Esophagus muscularis mucosa (tissue), 4 donors: ENCODE results near the gene SPINK1. TPM values are rescaled to one million over a fixed set of nuclear protein-coding genes. Genes with fewer than 3 reads are reported as not detected.

Source experiments
- DNase-seq: peaks from one replicate; pipeline ENCODE4 v3.0.0-alpha.2; 2017; ENCODE audit errors: extremely low spot score
- H3K27ac ChIP-seq, 4 donors: fragments of 200-600 bp; sonication (generic); replicated peaks in 1 of 4; 1 replicate in 3 of 4; 2 replicates in 1 of 4; pipeline ENCODE4 v1.5.1; 2016 to 2019; ENCODE audit warnings: mild to moderate bottlenecking in 1 of 4
- H3K27me3 ChIP-seq, 4 donors: fragments of 200-600 bp; sonication (generic); one replicate each; pipeline versions ENCODE4 v1.5.1 to v1.6.0; 2016 to 2019
- H3K36me3 ChIP-seq, 4 donors: fragments of 200-600 bp; sonication (generic); one replicate each; pipeline ENCODE4 v1.5.1; 2016 to 2019
- H3K4me1 ChIP-seq, 4 donors: fragments of 200-600 bp; sonication (generic); one replicate each; pipeline ENCODE4 v1.5.1; 2016 to 2019
- H3K4me3 ChIP-seq, 4 donors: fragments of 200-600 bp; sonication (generic); 1 replicate in 2 of 4; 2 replicates in 2 of 4; pipeline ENCODE4 v1.5.1; 2016 to 2019; ENCODE audit warnings: mild to moderate bottlenecking in 4 of 4, moderate library complexity in 1 of 4
- H3K9me3 ChIP-seq, 4 donors: fragments of 200-600 bp; sonication (generic); 1 replicate in 3 of 4; 2 replicates in 1 of 4; pipeline ENCODE4 v1.5.1; 2016 to 2019
- CTCF ChIP-seq, 3 experiments: fragments of 200-600 bp in 2 of 3; fragments of 450-650 bp in 1 of 3; sonication (generic) in 2 of 3; IDR thresholded peaks; one replicate each; pipeline ENCODE4 v1.5.1; 2017 to 2019; ENCODE audit warnings: antibody characterized with exemption in 3 of 3, mild to moderate bottlenecking in 2 of 3, moderate library complexity in 1 of 3
- EP300 ChIP-seq: sonication (generic); formaldehyde crosslinking; IDR thresholded peaks from one replicate; pipeline ENCODE4 v1.6.1; 2017; ENCODE audit warnings: antibody characterized with exemption
- POLR2A ChIP-seq: fragments of 450-650 bp; IDR thresholded peaks from one replicate; pipeline ENCODE4 v1.6.1; 2017; ENCODE audit warnings: antibody characterized with exemption, moderate library complexity, mild to moderate bottlenecking, low read depth
- POLR2AphosphoS5 ChIP-seq, 2 donors: sonication (generic); formaldehyde crosslinking; IDR thresholded peaks; one replicate each; pipeline ENCODE4 v1.6.1; 2017; ENCODE audit warnings: antibody characterized with exemption in 2 of 2
- WGBS: methylation state at CpG from one replicate; pipeline ENCODE4 v1.1.5; 2018; 5-methylcytosine and 5-hydroxymethylcytosine counted together
- intact Hi-C: fragments of 100-400 bp; cut with DNase I; formaldehyde crosslinking; loops from one replicate; pipeline ENCODE4 v1.15.1; 2023
- total RNA-seq, 4 donors: library from RNA; depleted of rRNA; stranded (reverse); fragments of >200 nt; gene quantifications; one replicate each; pipeline versions ENCODE4 v1.1.0 to v1.2.1, GENCODE V29; 2016

SPINK1 gene
- total RNA-seq, 4 donors from 2014 or later, result not detected

DNA sequence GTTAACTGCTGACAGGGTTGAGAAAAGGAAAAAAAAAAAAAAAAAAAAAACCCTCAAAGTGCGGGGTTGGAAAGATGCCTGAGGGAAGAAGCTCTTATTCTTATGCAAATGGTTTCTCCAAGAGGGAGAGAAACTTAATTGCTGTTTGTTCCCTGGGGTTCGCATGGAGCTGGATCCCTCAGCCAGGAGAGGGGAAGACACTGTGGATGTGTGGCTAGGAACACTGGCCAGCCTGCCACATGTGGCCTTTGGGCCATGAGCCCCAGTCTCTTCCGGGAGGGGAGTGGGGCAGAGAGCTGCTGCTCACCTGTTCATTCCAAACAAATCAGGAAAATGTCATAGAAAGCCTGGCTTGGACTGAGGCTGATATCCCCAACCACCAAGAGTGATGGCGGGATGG lies 37.6 kb upstream of the SPINK1 start:
- Histone ChIP-seq H3K27me3 (no peaks in the 10 kb centered on the region), H3K9me3 (no peaks in the 10 kb centered on the region), H3K27ac (no peak overlapping the region), H3K4me3 (no peak overlapping the region), H3K4me1 (peaks cover 0 to 6% (median 3%) of the 10 kb centered on the region in 4 donors), H3K36me3 (no peaks in the 10 kb centered on the region)
- 52% methylated on average over 4 of the region's 4 CpGs for WGBS
- intact Hi-C loops, result no loop called here
- TF ChIP-seq EP300 (no peak), CTCF (IDR thresholded peaks at IDR 0.05) (no peak), POLR2A (no peak), POLR2AphosphoS5 (IDR thresholded peaks at IDR 0.05) (no peak)
- no peak for DNase-seq

DNA sequence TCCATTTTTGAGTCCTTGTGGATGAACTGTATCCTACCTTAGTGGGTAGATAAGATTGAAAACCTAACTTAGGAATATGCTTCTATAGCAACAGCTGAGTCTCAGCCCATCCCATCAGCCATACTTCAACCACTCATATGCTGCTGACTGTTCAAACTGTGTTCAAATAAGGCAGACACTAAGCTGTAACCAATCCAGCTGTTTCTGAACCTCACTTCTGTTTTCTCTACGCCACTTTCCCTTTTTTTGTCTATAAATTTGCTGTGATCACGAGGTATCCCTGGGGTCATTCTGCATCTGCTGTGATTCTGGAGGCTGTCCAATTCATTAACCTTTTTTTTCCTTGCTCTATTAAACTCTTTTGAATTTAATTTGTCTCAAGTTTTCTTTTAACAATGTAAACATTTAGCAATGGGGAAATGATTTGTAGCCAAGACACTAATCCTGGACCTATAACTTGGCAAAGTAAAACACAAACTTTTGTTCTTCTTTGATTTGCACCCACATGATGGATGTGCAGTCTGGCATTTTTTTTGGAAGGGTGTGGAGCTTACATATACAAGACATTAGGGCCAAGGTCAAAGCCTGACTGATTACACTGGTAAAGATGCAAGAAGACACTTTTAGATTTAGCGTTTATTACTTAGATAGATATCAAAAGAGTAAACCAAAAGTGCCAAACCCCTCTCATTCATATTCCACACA lies 32.1 kb upstream of the SPINK1 start:
- Histone ChIP-seq H3K4me3 (no peak overlapping the region), H3K27me3 (no peaks in the 10 kb centered on the region), H3K36me3 (no peaks in the 10 kb centered on the region), H3K27ac (no peak overlapping the region), H3K4me1 (peaks cover 0 to 17% (median 11%) of the 10 kb centered on the region in 4 donors), H3K9me3 (no peaks in the 10 kb centered on the region)
- no peak for TF ChIP-seq EP300
- TF ChIP-seq CTCF (IDR thresholded peaks at IDR 0.05), result no peak
- no peak for TF ChIP-seq POLR2A
- TF ChIP-seq POLR2AphosphoS5 (IDR thresholded peaks at IDR 0.05), result no peak
- intact Hi-C loops, result no loop called here
- no peak for DNase-seq
- WGBS, result 30% methylated on average over 3 of the region's 3 CpGs

GRCh38 chr5:147860641-147861025 lies 29.2 kb upstream of the SPINK1 start:
- Histone ChIP-seq H3K9me3 (no peaks in the 10 kb centered on the region), H3K27ac (no peak overlapping the region), H3K4me3 (no peak overlapping the region), H3K27me3 (no peaks in the 10 kb centered on the region), H3K36me3 (no peaks in the 10 kb centered on the region), H3K4me1 (peaks cover 0 to 17% (median 11%) of the 10 kb centered on the region in 4 donors)
- no peak for DNase-seq
- 92% methylated on average over 1 of the region's 1 CpG for WGBS
- TF ChIP-seq POLR2AphosphoS5 (IDR thresholded peaks at IDR 0.05) (no peak), POLR2A (no peak), EP300 (no peak), CTCF (IDR thresholded peaks at IDR 0.05) (no peak)
- intact Hi-C loops, result no loop called here

DNA sequence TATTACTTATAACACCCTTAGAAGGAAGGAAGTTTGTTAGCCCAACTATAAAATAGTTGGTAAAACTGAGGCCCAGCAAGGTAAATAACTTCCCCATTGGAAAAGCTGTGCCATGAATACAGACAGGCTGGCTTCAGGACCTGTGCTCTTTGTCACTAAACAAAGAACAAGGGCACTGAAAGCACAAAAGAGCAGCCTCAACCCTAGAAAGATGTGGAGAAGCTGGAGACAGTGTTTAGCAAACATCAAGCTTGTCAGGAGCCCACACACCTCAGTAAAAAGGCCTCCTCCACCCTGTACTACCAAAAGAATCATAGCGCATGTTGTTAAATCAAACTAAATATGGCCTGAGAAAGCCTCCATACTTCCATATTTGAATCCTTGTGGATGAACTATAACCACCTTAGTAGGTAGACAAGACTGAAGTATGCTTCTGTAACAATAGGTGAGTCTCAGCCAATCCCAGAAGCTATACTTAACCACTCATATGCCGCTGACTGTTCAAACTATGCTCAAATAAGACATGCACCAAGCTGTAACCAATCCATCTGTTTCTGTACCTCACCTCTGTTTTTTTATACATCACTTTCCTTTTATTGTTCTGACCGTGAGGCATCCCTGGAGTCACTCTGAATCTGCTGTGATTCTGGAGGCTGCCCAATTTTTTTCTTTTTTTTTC lies 28.6 kb upstream of the SPINK1 start:
- H3K9me3 ChIP-seq, result no peaks in the 10 kb centered on the region
- intact Hi-C loops, result loop anchor here (5.0 kb wide), 1 partner anchor 872 kb away; no protein-coding TSS in a partner anchor
- H3K27me3 ChIP-seq, result no peaks in the 10 kb centered on the region
- H3K4me1 ChIP-seq, result peaks cover 0 to 17% (median 11%) of the 10 kb centered on the region in 4 donors
- no peak overlapping the region for H3K27ac ChIP-seq
- H3K36me3 ChIP-seq, result no peaks in the 10 kb centered on the region
- H3K4me3 ChIP-seq, result no peak overlapping the region
- WGBS, result 93% methylated on average over 3 of the region's 3 CpGs
- no peak for DNase-seq
- no peak for TF ChIP-seq POLR2AphosphoS5 (IDR thresholded peaks at IDR 0.05)
- no peak for TF ChIP-seq EP300
- TF ChIP-seq CTCF (IDR thresholded peaks at IDR 0.05), result no peak
- TF ChIP-seq POLR2A, result no peak
